GM21526 (cell line): Measurements from ENCODE around the gene ASIC2.

Experiments used
- ATAC-seq: cut with Tn5 transposase; IDR thresholded peaks from one replicate; pipeline ENCODE4 v1.9.1; 2021; ENCODE audit warnings: moderate library complexity; ENCODE audit not compliant: unreplicated experiment, low FRiP score

The ASIC2 gene

GRCh38 chr17:33258296-33258695 is 34.8 kb downstream of the ASIC2 start:
- no peak for ATAC-seq

GRCh38 chr17:33245183-33245582 is 47.9 kb downstream of the ASIC2 start:
- no peak for ATAC-seq

- no peak for ATAC-seq
Observed at GRCh38 chr17:33243732-33244131, 49.4 kb downstream of the ASIC2 start.

- ATAC-seq, result no peak
Observed at GRCh38 chr17:33242375-33243124, 50.5 kb downstream of the ASIC2 start.

GRCh38 chr17:33241390-33241789 is 51.7 kb downstream of the ASIC2 start:
- no peak for ATAC-seq

GRCh38 chr17:33240362-33240761 is 52.7 kb downstream of the ASIC2 start:
- no peak for ATAC-seq

GRCh38 chr17:33239702-33240101 is 53.4 kb downstream of the ASIC2 start:
- ATAC-seq, result no peak

- ATAC-seq, result no peak
Observed at GRCh38 chr17:33234930-33235685, 58.0 kb downstream of the ASIC2 start.

- ATAC-seq, result no peak
Observed at GRCh38 chr17:33234233-33234632, 58.9 kb downstream of the ASIC2 start.

- ATAC-seq, result no peak
Observed at GRCh38 chr17:33233811-33234177, 59.3 kb downstream of the ASIC2 start.

GRCh38 chr17:33229499-33229898 is 63.6 kb downstream of the ASIC2 start:
- ATAC-seq, result no peak

GRCh38 chr17:33229028-33229427 is 64.1 kb downstream of the ASIC2 start:
- ATAC-seq, result no peak

GRCh38 chr17:33228548-33228947 is 64.5 kb downstream of the ASIC2 start:
- ATAC-seq, result no peak

GRCh38 chr17:33227911-33228310 is 65.2 kb downstream of the ASIC2 start:
- ATAC-seq, result no peak

GRCh38 chr17:33225994-33226393 is 67.1 kb downstream of the ASIC2 start:
- ATAC-seq, result no peak

- no peak for ATAC-seq
Observed at GRCh38 chr17:33225509-33225908, 67.6 kb downstream of the ASIC2 start.

- ATAC-seq, result no peak
Observed at GRCh38 chr17:33220036-33220435, 73.1 kb downstream of the ASIC2 start.

- ATAC-seq, result no peak
Observed at GRCh38 chr17:33218698-33219601, 74.1 kb downstream of the ASIC2 start.

- ATAC-seq, result no peak
Observed at GRCh38 chr17:33217891-33218290, 75.2 kb downstream of the ASIC2 start.

- ATAC-seq, result no peak
Observed at GRCh38 chr17:33214996-33215395, 78.1 kb downstream of the ASIC2 start.

- no peak for ATAC-seq
Observed at GRCh38 chr17:33210285-33210684, 82.8 kb downstream of the ASIC2 start.
